HepG2 (cell line): ENCODE data around the gene ABHD12. TPM values are rescaled to one million over a fixed set of nuclear protein-coding genes. Genes with fewer than 3 reads are reported as not detected.

Experiments
- ATAC-seq: fragments of 200-7000 bp; cut with Tn5 transposase; 3 replicates; pipeline ENCODE4 v1.9.1; 2020; ENCODE audit warnings: mild to moderate bottlenecking, moderate library complexity
- BruUV-seq: library from RNA; stranded (reverse); fragments of 400-500 nt; replicated peaks from 2 replicates; lab custom pipeline; 2021; lab: Mats Ljungman, UMichigan
- CTCF ChIA-PET: fragments of 300-600 bp; formaldehyde crosslinking; extraction: SDS; loops from one replicate; lab custom pipeline; 2021; ENCODE audit warnings: low total read pairs, inconsistent platforms, low intra/inter-chr PET ratio; lab: Yijun Ruan, JAX
- POLR2A ChIA-PET: fragments of 350-600 bp; sonication (Branson Sonifier 250); formaldehyde crosslinking; loops from one replicate; lab custom pipeline; 2020; ENCODE audit warnings: antibody characterized with exemption, inconsistent platforms; lab: Yijun Ruan, JAX
- DNase-seq: peaks from one replicate; pipeline ENCODE4 v3.0.0-alpha.2; 2015; ENCODE audit warnings: low spot score
- FAIRE-seq: peaks from 3 replicates; lab custom pipeline; 2011; peaks lifted over from hg19 to GRCh38; lab: Jason Lieb, UNC
- H2AFZ ChIP-seq: one replicate; pipeline ENCODE4 v1.6.1; 2011; ENCODE audit warnings: low read length, inconsistent platforms
- H3K27ac ChIP-seq: fragments of 300-600 bp; 3 replicates; pipeline ENCODE4 v1.8.0; 2011; ENCODE audit warnings: mixed run types, mild to moderate bottlenecking, mixed read lengths, low read length, inconsistent platforms; ENCODE audit not compliant: insufficient read depth; ENCODE audit errors: extremely low read length
- H3K27me3 ChIP-seq, 2 experiments: fragments of 200-600 bp in 1 of 2; 2 replicates in 1 of 2; 3 replicates in 1 of 2; pipeline versions ENCODE4 v1.6.0 to v1.8.0; 2011; ENCODE audit warnings: low read length in 2 of 2, mild to moderate bottlenecking in 2 of 2, moderate library complexity in 2 of 2, inconsistent platforms in 1 of 2; ENCODE audit not compliant: insufficient read depth in 2 of 2, control insufficient read depth in 1 of 2
- H3K36me3 ChIP-seq, 2 experiments: fragments of 200-600 bp in 1 of 2; replicated peaks in 1 of 2; 2 replicates in 1 of 2; 3 replicates in 1 of 2; pipeline versions ENCODE4 v1.5.1 to v1.8.0; 2011; ENCODE audit warnings: low read length in 2 of 2, inconsistent platforms in 1 of 2; ENCODE audit not compliant: insufficient read depth in 2 of 2, control insufficient read depth in 1 of 2
- H3K4me1 ChIP-seq: 2 replicates; pipeline ENCODE4 v1.5.1; 2012; ENCODE audit warnings: low read length, inconsistent platforms; ENCODE audit not compliant: insufficient read depth
- H3K4me2 ChIP-seq: 2 replicates; pipeline ENCODE4 v1.6.0; 2011; ENCODE audit warnings: low read depth, low read length, inconsistent platforms
- H3K4me3 ChIP-seq, 3 experiments: fragments of 200-600 bp in 1 of 3; sonication (generic), shearing (Covaris generic) in 1 of 3; replicated peaks in 1 of 3; 2 replicates each; pipeline ENCODE4 v1.5.1; 2011 to 2016; ENCODE audit warnings: low read length in 3 of 3, inconsistent platforms in 2 of 3, low read depth in 2 of 3, mild to moderate bottlenecking in 2 of 3, control low read depth in 1 of 3, mixed read lengths in 1 of 3; ENCODE audit not compliant: insufficient read depth in 1 of 3
- H3K79me2 ChIP-seq: one replicate; pipeline ENCODE4 v1.6.1; 2011; ENCODE audit warnings: low read length, inconsistent platforms; ENCODE audit not compliant: insufficient read depth
- H3K9ac ChIP-seq: 2 replicates; pipeline ENCODE4 v1.6.0; 2011; ENCODE audit warnings: mild to moderate bottlenecking, low read depth, low read length, inconsistent platforms; ENCODE audit not compliant: insufficient read depth
- H3K9me3 ChIP-seq: 2 replicates; pipeline ENCODE4 v1.5.1; 2012; ENCODE audit warnings: mild to moderate bottlenecking, low read length
- H4K20me1 ChIP-seq: 2 replicates; pipeline ENCODE4 v1.6.0; 2011; ENCODE audit warnings: inconsistent platforms, mild to moderate bottlenecking, low read length, moderate library complexity; ENCODE audit not compliant: insufficient read depth
- ASH2L ChIP-seq: fragments of 300-600, 200-600 bp; sonication (generic); IDR thresholded peaks from 2 replicates; pipeline ENCODE4 v1.7.0; 2017; ENCODE audit warnings: low read depth, mild to moderate bottlenecking, moderate library complexity, mixed read lengths, low read length; ENCODE audit not compliant: insufficient read length
- FOSL2 ChIP-seq: sonication (generic); formaldehyde crosslinking; IDR thresholded peaks from 2 replicates; pipeline ENCODE4 v1.4.0; 2020; ENCODE audit warnings: missing genetic modification reagents
- NRL ChIP-seq: sonication (generic); formaldehyde crosslinking; IDR thresholded peaks from 2 replicates; pipeline ENCODE4 v1.5.0; 2020; ENCODE audit warnings: missing genetic modification reagents, mild to moderate bottlenecking, moderate library complexity, borderline replicate concordance
- TEAD3 ChIP-seq: optimal IDR thresholded peaks from 2 replicates; pipeline ENCODE3; 2016; ENCODE audit warnings: borderline replicate concordance
- ZNF766 ChIP-seq: sonication (generic); formaldehyde crosslinking; IDR thresholded peaks from 2 replicates; pipeline ENCODE4 v1.5.0; 2020; ENCODE audit warnings: missing genetic modification reagents, borderline replicate concordance
- WGBS: methylation state at CpG from one replicate; pipeline ENCODE4 v1.1.6; 2017; ENCODE audit warnings: low lambda C conversion rate; 5-methylcytosine and 5-hydroxymethylcytosine counted together
- in situ Hi-C: cut with HindIII; loops from 2 replicates; pipeline ENCODE4 v1.10.0; 2017; ENCODE audit warnings: low pct_unique_long_range_greater_than_20kb; ENCODE audit not compliant: extremely low pct_ligation_motif_present
- intact Hi-C: fragments of 100-400 bp; cut with micrococcal nuclease; formaldehyde crosslinking; loops from one replicate; pipeline ENCODE4 v1.10.0; 2022; ENCODE audit not compliant: unreplicated experiment
- polyA plus RNA-seq, 8 experiments: library from polyadenylated mRNA; depleted of rRNA in 3 of 8; stranded (reverse) in 7 of 8; unstranded in 1 of 8; fragments of >200 nt; fragmentation: Illumina TruSeq in 4 of 8; extraction: Trizol in 4 of 8; gene quantifications; 2 replicates each; pipeline versions ENCODE4 v1.2.1 to v1.2.3, GENCODE V29; 2011 to 2016; ENCODE audit warnings: low read depth in 4 of 8, missing spikeins in 1 of 8, mixed read lengths in 1 of 8; ENCODE audit not compliant: insufficient read depth in 1 of 8
- total RNA-seq, 5 experiments: library from RNA; depleted of rRNA; stranded (reverse); fragments of >200 nt; fragmentation: Illumina TruSeq; extraction: Trizol; gene quantifications; 2 replicates each; pipeline ENCODE4 v1.2.3, GENCODE V29; 2016; ENCODE audit warnings: low read depth in 1 of 5
- TF ChIP-seq, protein P1 (sequence below): sonication (generic); formaldehyde crosslinking; IDR thresholded peaks from 2 replicates; pipeline ENCODE4 v1.8.0; 2022; ENCODE audit warnings: missing genetic modification reagents, mild to moderate bottlenecking, borderline replicate concordance

Gene ABHD12
- total and polyA plus RNA-seq, 2 of the 13 experiments (the other 11 are each of a cell fraction or from before 2014, with no cell fraction given) = 23.5 to 72.1 TPM

DNA sequence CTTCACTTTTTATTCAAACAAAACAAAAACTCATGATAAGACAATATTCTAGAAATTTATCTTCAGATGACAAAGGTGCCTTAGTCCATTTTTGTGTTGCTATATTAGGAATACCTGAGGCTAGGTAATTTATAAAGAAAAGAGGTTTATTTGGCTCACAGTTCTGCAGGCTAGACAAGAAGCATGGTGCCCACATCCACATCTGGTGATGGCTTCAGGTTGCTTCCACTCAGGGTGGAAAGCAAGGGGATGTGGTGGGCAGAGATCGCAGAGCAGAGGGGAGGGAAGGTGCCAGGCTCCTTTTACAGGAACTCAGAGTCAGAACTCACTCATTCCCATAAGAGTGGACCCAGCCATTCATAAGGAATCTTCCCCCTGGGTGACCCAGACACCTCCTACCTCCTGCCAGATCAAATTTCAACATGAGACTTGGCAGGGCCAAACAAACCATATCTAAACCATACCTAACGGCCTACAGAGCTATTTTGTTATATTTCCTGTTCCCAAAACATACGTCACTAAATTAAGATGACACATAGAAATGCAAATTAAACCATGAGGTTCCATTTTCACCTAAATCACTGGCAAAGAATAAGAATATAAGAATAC, 26.4 kb downstream of the ABHD12 start:
- 0 out of 2 replicates have a peak, but pooled peaks have one; percentile 5 for TF ChIP-seq NRL (CRISPR knock-in tag)
- peak; percentile 91; the same call in 1 of the 2 replicates for TF ChIP-seq ZNF766 (CRISPR knock-in tag)
- TF ChIP-seq ASH2L = no peak
- in situ Hi-C loops = no loop called here
- Histone ChIP-seq H3K9ac (no peak overlapping the region), H3K27me3 (no peaks in the 10 kb centered on the region), H3K4me1 (peaks cover 30% of the 10 kb centered on the region; the same call in 1 of the 2 replicates), H4K20me1 (no peaks in the 10 kb centered on the region), H2AFZ (no peak overlapping the region), H3K36me3 (no peaks in the 10 kb centered on the region), H3K79me2 (peaks cover 10% of the 10 kb centered on the region), H3K27ac (no peak overlapping the region), H3K9me3 (no peaks in the 10 kb centered on the region), H3K4me3 (no peak overlapping the region), H3K4me2 (no peak overlapping the region)
- FAIRE-seq (no peak), ATAC-seq (no peak; the same call in 2 of the 3 replicates), DNase-seq (no peak)
- BruUV-seq = no TSS peak
- ChIA-PET POLR2A (interaction anchor here (1.3 kb wide), 1 partner anchor 27 kb away, joined by 4 read pairs; the partner anchor contains the start of gene ABHD12), CTCF (no interaction called here)
- intact Hi-C loops = no loop called here
- WGBS = 95% methylated on average over 3 of the region's 3 CpGs

DNA sequence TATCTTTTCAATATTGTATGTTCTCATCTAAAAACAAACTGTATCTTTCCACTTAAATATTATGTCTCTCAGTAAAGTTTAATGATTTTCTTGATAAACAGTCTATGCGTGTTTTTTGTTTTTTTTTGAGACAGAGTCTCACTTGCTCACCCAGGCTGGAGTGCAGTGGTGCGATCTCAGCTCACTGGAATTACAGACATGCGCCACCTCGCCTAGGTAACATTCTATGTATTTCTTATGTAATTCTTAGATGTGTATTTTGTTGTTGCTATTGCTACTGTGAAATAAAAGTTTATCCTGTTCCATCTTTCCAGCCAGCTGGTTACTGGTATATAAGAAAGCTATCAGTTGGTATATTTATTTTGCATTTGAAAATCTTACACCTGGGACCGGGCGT, 29.4 kb downstream of the ABHD12 start:
- Histone ChIP-seq H3K36me3 (no peaks in the 10 kb centered on the region), H3K9ac (no peak overlapping the region), H3K4me1 (peaks cover 30% of the 10 kb centered on the region; the same call in 1 of the 2 replicates), H2AFZ (no peak overlapping the region), H4K20me1 (no peaks in the 10 kb centered on the region), H3K27ac (no peak overlapping the region), H3K4me3 (no peak overlapping the region), H3K79me2 (peaks cover 18% of the 10 kb centered on the region), H3K4me2 (no peak overlapping the region), H3K9me3 (no peaks in the 10 kb centered on the region), H3K27me3 (no peaks in the 10 kb centered on the region)
- ATAC-seq (peak; percentile 24), DNase-seq (peak; percentile 33), FAIRE-seq (no peak)
- TF ChIP-seq TEAD3 (CRISPR knock-in tag) (peak; percentile 44), FOSL2 (CRISPR knock-in tag) (peak; percentile 55)
- TF ChIP-seq, protein P1, sequence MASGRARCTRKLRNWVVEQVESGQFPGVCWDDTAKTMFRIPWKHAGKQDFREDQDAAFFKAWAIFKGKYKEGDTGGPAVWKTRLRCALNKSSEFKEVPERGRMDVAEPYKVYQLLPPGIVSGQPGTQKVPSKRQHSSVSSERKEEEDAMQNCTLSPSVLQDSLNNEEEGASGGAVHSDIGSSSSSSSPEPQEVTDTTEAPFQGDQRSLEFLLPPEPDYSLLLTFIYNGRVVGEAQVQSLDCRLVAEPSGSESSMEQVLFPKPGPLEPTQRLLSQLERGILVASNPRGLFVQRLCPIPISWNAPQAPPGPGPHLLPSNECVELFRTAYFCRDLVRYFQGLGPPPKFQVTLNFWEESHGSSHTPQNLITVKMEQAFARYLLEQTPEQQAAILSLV (CRISPR knock-in tag) = no peak
- ChIA-PET CTCF (no interaction called here), POLR2A (interaction anchor here (1.1 to 1.7 kb wide), 3 partner anchors 17 to 30 kb away, joined by 3 to 7 read pairs (median 4); partner anchors contain the start of gene ABHD12)
- intact Hi-C loops (no loop called here), in situ Hi-C loops (no loop called here)
- whole genome bisulfite sequencing = 94% methylated on average over 6 of the region's 6 CpGs
- no TSS peak for BruUV-seq
